A549 (cell line): ENCODE measurements around the gene CNIH1. TPM values are rescaled to one million over a fixed set of nuclear protein-coding genes. Genes with fewer than 3 reads are reported as not detected.

Source experiments
- ATAC-seq, 2 experiments: fragments of 200-7000 bp in 1 of 2; fragments of >200 bp in 1 of 2; cut with Nextera tagmentation in 1 of 2; cut with Tn5 transposase in 1 of 2; 3 replicates each; pipeline versions ENCODE4 v1.8.0 to v1.9.1; 2018 to 2020; ENCODE audit warnings: mild to moderate bottlenecking in 1 of 2, moderate library complexity in 1 of 2
- CTCF ChIA-PET: fragments of 300-600 bp; sonication (Branson Sonifier 250); formaldehyde crosslinking; extraction: SDS; loops from one replicate; lab custom pipeline; 2021; ENCODE audit warnings: antibody characterized with exemption, inconsistent platforms; lab: Yijun Ruan, JAX
- POLR2A ChIA-PET: fragments of 350-600 bp; formaldehyde crosslinking; extraction: SDS; loops from one replicate; lab custom pipeline; 2021; ENCODE audit warnings: antibody characterized with exemption, inconsistent platforms; lab: Yijun Ruan, JAX
- DNase-seq, 2 experiments: peaks; one replicate each; pipeline versions ENCODE4 v3.0.0 to v3.0.0-alpha.2; 2011 to 2016; ENCODE audit warnings: low read depth in 1 of 2, low spot score in 1 of 2
- FAIRE-seq: peaks from 2 replicates; lab custom pipeline; 2011; peaks lifted over from hg19 to GRCh38; lab: Jason Lieb, UNC
- H3K27ac ChIP-seq, 2 experiments: fragments of >200 bp; sonication (Bioruptor Twin); formaldehyde crosslinking; 3 replicates each; pipeline ENCODE4 v1.5.1; 2016 to 2017
- H3K4me1 ChIP-seq: fragments of >200 bp; sonication (Bioruptor Twin); formaldehyde crosslinking; 3 replicates; pipeline ENCODE4 v1.6.1; 2016
- H3K4me2 ChIP-seq: fragments of >200 bp; sonication (Bioruptor Twin); formaldehyde crosslinking; 3 replicates; pipeline ENCODE4 v1.6.1; 2016
- H3K4me3 ChIP-seq: fragments of >200 bp; sonication (Bioruptor Twin); formaldehyde crosslinking; 3 replicates; pipeline ENCODE4 v1.5.1; 2016
- H3K9me3 ChIP-seq: fragments of >200 bp; sonication (Bioruptor Twin); formaldehyde crosslinking; 3 replicates; pipeline ENCODE4 v1.6.1; 2016
- BHLHE40 ChIP-seq: IDR thresholded peaks from 2 replicates; pipeline ENCODE4 v1.6.1; 2012; ENCODE audit warnings: low read depth, low read length, inconsistent platforms
- CBX8 ChIP-seq: fragments of 200-600 bp; sonication (generic); IDR thresholded peaks from 2 replicates; pipeline ENCODE4 v1.6.1; 2016
- CEBPB ChIP-seq, 2 experiments: fragments of >200 bp in 1 of 2; sonication (Bioruptor Twin) in 1 of 2; formaldehyde crosslinking in 1 of 2; IDR thresholded peaks; 2 replicates each; pipeline ENCODE4 v1.6.1; 2012 to 2016
- EHF ChIP-seq: fragments of 250-450 bp; sonication (Bioruptor Pico); IDR thresholded peaks from 2 replicates; pipeline ENCODE4 v1.5.0; 2020; ENCODE audit warnings: mild to moderate bottlenecking
- EP300 ChIP-seq, 2 experiments: fragments of >200 bp; sonication (Bioruptor Twin); formaldehyde crosslinking; IDR thresholded peaks; 2 replicates in 1 of 2; 3 replicates in 1 of 2; pipeline ENCODE4 v1.6.1; 2016 to 2017
- ESRRA ChIP-seq: fragments of 150-350 bp; IDR thresholded peaks from 2 replicates; pipeline ENCODE4 v1.6.1; 2014; ENCODE audit warnings: mild to moderate bottlenecking, low read length, borderline replicate concordance
- GATA3 ChIP-seq: IDR thresholded peaks from 2 replicates; pipeline ENCODE4 v1.6.1; 2012; ENCODE audit warnings: borderline replicate concordance
- HES2 ChIP-seq: fragments of >200 bp; sonication (Bioruptor Twin); formaldehyde crosslinking; IDR thresholded peaks from 2 replicates; pipeline ENCODE4 v1.6.1; 2016
- HOXA7 ChIP-seq: fragments of 250-450 bp; sonication (Bioruptor Pico); IDR thresholded peaks from 2 replicates; pipeline ENCODE4 v1.5.0; 2020; ENCODE audit warnings: mild to moderate bottlenecking, moderate library complexity
- JUN ChIP-seq, 2 experiments: fragments of >200 bp; sonication (Bioruptor Twin); formaldehyde crosslinking; IDR thresholded peaks; 2 replicates in 1 of 2; 3 replicates in 1 of 2; pipeline ENCODE4 v1.6.1; 2016 to 2017
- KDM1A ChIP-seq: fragments of 200-600 bp; sonication (generic); IDR thresholded peaks from 2 replicates; pipeline ENCODE4 v1.6.1; 2016; ENCODE audit warnings: low read depth, mild to moderate bottlenecking
- MAFK ChIP-seq: fragments of 450-650 bp; IDR thresholded peaks from 2 replicates; pipeline ENCODE4 v1.6.1; 2014; ENCODE audit not compliant: partially characterized antibody
- MYC ChIP-seq: IDR thresholded peaks from 2 replicates; pipeline ENCODE4 v1.6.1; 2012; ENCODE audit warnings: mild to moderate bottlenecking, inconsistent platforms, low read length, improper control_type of control experiment, borderline replicate concordance
- PBX3 ChIP-seq: IDR thresholded peaks from 2 replicates; pipeline ENCODE4 v1.6.1; 2012
- PHF8 ChIP-seq: fragments of 200-600 bp; sonication (generic); IDR thresholded peaks from 2 replicates; pipeline ENCODE4 v1.6.1; 2016; ENCODE audit warnings: low read depth, mild to moderate bottlenecking, antibody characterized with exemption, moderate library complexity, borderline replicate concordance
- POLR2A ChIP-seq: IDR thresholded peaks from 2 replicates; pipeline ENCODE4 v1.6.1; 2012; ENCODE audit warnings: mild to moderate bottlenecking, low read length
- POLR2AphosphoS2 ChIP-seq: conservative IDR thresholded peaks from 2 replicates; pipeline ENCODE4 v1.6.1; 2012; ENCODE audit warnings: low read length, improper control_type of control experiment, inconsistent platforms
- RAD21 ChIP-seq, 2 experiments: fragments of >200 bp in 1 of 2; sonication (Bioruptor Twin) in 1 of 2; formaldehyde crosslinking in 1 of 2; IDR thresholded peaks in 1 of 2; conservative IDR thresholded peaks in 1 of 2; 2 replicates in 1 of 2; 3 replicates in 1 of 2; pipeline ENCODE4 v1.6.1; 2012 to 2018; ENCODE audit warnings: inconsistent platforms in 1 of 2
- RARB ChIP-seq: fragments of 250-450 bp; sonication (Bioruptor Pico); IDR thresholded peaks from 2 replicates; pipeline ENCODE4 v1.8.0; 2021; ENCODE audit warnings: mild to moderate bottlenecking, moderate library complexity
- RCOR1 ChIP-seq: fragments of 150-350 bp; IDR thresholded peaks from 2 replicates; pipeline ENCODE4 v1.6.1; 2014; ENCODE audit warnings: antibody characterized with exemption, low read length, low read depth
- SMC3 ChIP-seq: fragments of >200 bp; sonication (Bioruptor Twin); formaldehyde crosslinking; IDR thresholded peaks from 3 replicates; pipeline ENCODE4 v1.6.1; 2018; ENCODE audit warnings: inconsistent platforms
- TFCP2L1 ChIP-seq: fragments of 250-450 bp; sonication (Bioruptor Pico); IDR thresholded peaks from 2 replicates; pipeline ENCODE4 v1.5.0; 2021; ENCODE audit warnings: mild to moderate bottlenecking
- ZC3H11A ChIP-seq: fragments of 450-650 bp; IDR thresholded peaks from 2 replicates; pipeline ENCODE4 v1.6.1; 2014; ENCODE audit warnings: antibody characterized with exemption, mild to moderate bottlenecking
- ZFP36 ChIP-seq: fragments of 450-650 bp; IDR thresholded peaks from 2 replicates; pipeline ENCODE4 v1.6.1; 2014; ENCODE audit warnings: borderline replicate concordance; ENCODE audit not compliant: partially characterized antibody
- ZNF302 ChIP-seq: fragments of 250-450 bp; sonication (Bioruptor Pico); IDR thresholded peaks from 2 replicates; pipeline ENCODE4 v1.9.0; 2021; ENCODE audit warnings: inconsistent platforms, mild to moderate bottlenecking, moderate library complexity
- WGBS: methylation state at CpG from one replicate; pipeline ENCODE4 v1.1.6; 2017; ENCODE audit errors: missing lambda C conversion rate; 5-methylcytosine and 5-hydroxymethylcytosine counted together
- polyA plus RNA-seq, 4 experiments: library from polyadenylated mRNA; depleted of rRNA in 3 of 4; stranded (reverse); fragments of >200 nt; fragmentation: RNase III in 1 of 4; extraction: RNeasy Plus Mini Kit Qiagen cat#74134 plus additional on column Dnase treatment in 1 of 4; gene quantifications; 2 replicates in 3 of 4; 3 replicates in 1 of 4; pipeline ENCODE4 v1.2.3, GENCODE V29; 2011 to 2017
- TF ChIP-seq, protein P1 (sequence below): fragments of 450-650 bp; IDR thresholded peaks from 2 replicates; pipeline ENCODE4 v1.6.1; 2014; ENCODE audit warnings: antibody characterized with exemption
- TF ChIP-seq, protein P2 (sequence below): fragments of 150-350 bp; IDR thresholded peaks from 2 replicates; pipeline ENCODE4 v1.6.1; 2014; ENCODE audit warnings: low read depth, mild to moderate bottlenecking, low read length
- TF ChIP-seq, protein P3 (sequence below): fragments of 200-600 bp; sonication (generic); IDR thresholded peaks from 2 replicates; pipeline ENCODE4 v1.6.1; 2016; ENCODE audit warnings: antibody characterized with exemption, mild to moderate bottlenecking, moderate library complexity

Gene CNIH1
- polyA plus RNA-seq, 2 of the 4 experiments (the other 2 are of a cell fraction), result 337 to 411 TPM

GRCh38 chr14:54435500-54435981, 5.6 kb downstream of the CNIH1 start:
- Histone ChIP-seq H3K4me2 (peak overlapping the region; percentile 25; the same call in 1 of the 3 replicates), H3K4me3 (no peak overlapping the region), H3K9me3 (no peaks in the 10 kb centered on the region)
- POLR2A ChIA-PET, result interaction anchor here (1.0 kb wide), 1 partner anchor 53 kb away, joined by 3 read pairs; the partner anchor contains the start of gene GMFB
- DNase-seq, result no peak
- no peak for TF ChIP-seq HES2
- no peak for TF ChIP-seq ZFP36
- no peak for TF ChIP-seq RARB (CRISPR knock-in tag)
- no peak for TF ChIP-seq JUN (IDR thresholded peaks at IDR 0.05)
- TF ChIP-seq, protein P1, sequence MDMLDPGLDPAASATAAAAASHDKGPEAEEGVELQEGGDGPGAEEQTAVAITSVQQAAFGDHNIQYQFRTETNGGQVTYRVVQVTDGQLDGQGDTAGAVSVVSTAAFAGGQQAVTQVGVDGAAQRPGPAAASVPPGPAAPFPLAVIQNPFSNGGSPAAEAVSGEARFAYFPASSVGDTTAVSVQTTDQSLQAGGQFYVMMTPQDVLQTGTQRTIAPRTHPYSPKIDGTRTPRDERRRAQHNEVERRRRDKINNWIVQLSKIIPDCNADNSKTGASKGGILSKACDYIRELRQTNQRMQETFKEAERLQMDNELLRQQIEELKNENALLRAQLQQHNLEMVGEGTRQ, result no peak
- TF ChIP-seq TFCP2L1 (CRISPR knock-in tag), result no peak
- no peak for TF ChIP-seq PBX3
- no peak for TF ChIP-seq POLR2AphosphoS2
- TF ChIP-seq, protein P2, sequence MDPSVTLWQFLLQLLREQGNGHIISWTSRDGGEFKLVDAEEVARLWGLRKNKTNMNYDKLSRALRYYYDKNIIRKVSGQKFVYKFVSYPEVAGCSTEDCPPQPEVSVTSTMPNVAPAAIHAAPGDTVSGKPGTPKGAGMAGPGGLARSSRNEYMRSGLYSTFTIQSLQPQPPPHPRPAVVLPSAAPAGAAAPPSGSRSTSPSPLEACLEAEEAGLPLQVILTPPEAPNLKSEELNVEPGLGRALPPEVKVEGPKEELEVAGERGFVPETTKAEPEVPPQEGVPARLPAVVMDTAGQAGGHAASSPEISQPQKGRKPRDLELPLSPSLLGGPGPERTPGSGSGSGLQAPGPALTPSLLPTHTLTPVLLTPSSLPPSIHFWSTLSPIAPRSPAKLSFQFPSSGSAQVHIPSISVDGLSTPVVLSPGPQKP, result no peak
- no peak for TF ChIP-seq KDM1A
- TF ChIP-seq MAFK, result no peak
- TF ChIP-seq EHF (CRISPR knock-in tag), result no peak
- no peak for TF ChIP-seq BHLHE40
- no peak for TF ChIP-seq ZNF302 (CRISPR knock-in tag)
- TF ChIP-seq ESRRA, result no peak
- TF ChIP-seq, all 56 proteins: peak for 0
- WGBS, result 75% methylated on average over 4 of the region's 4 CpGs
- Histone ChIP-seq H3K4me1 (peaks cover 34% of the 10 kb centered on the region), H3K27ac (no peak overlapping the region)
- CTCF ChIA-PET, result interaction anchor here (1.0 to 1.5 kb wide), 3 partner anchors 9 to 88 kb away, joined by 3 to 4 read pairs (median 3); no protein-coding TSS in a partner anchor
- FAIRE-seq, result no peak
- ATAC-seq, result no peak; a peak in 1 of 6 replicates

DNA sequence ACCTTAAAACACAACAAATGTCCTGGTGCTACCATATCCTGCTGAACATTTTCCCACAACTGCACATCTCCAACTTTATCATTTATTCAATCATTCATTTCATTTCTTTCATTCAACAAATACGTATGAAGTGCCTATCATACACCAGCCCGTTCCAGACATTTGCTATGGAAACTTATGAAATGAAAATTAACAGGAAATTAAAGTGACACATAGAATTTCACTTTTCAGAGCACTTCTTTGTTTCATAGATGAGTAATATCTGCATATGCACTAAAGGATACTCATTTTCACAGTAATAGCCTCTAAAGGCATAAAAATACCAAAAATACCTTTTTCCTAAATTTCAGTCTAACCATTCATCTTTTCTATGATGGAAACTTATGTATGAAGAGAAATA, 12.6 kb downstream of the CNIH1 start:
- WGBS, result 90% methylated on average over 2 of the region's 2 CpGs
- Histone ChIP-seq H3K4me1 (no peaks in the 10 kb centered on the region), H3K9me3 (no peaks in the 10 kb centered on the region), H3K27ac (no peak overlapping the region), H3K4me2 (no peak overlapping the region), H3K4me3 (no peak overlapping the region)
- TF ChIP-seq RAD21 (conservative IDR thresholded peaks at IDR 0.05 in 1 of 2, IDR thresholded peaks at IDR 0.05 in 1 of 2) (no peak), CEBPB (IDR thresholded peaks at IDR 0.05) (no peak), CBX8 (no peak), HOXA7 (no peak), ZC3H11A (no peak), TFCP2L1 (CRISPR knock-in tag) (no peak), SMC3 (no peak), EP300 (IDR thresholded peaks at IDR 0.05) (no peak), POLR2A (no peak), GATA3 (no peak), MAFK (no peak), RARB (CRISPR knock-in tag) (no peak), RCOR1 (no peak), PHF8 (no peak), ZFP36 (no peak), MYC (no peak)
- TF ChIP-seq, protein P1, result no peak
- TF ChIP-seq, protein P3, sequence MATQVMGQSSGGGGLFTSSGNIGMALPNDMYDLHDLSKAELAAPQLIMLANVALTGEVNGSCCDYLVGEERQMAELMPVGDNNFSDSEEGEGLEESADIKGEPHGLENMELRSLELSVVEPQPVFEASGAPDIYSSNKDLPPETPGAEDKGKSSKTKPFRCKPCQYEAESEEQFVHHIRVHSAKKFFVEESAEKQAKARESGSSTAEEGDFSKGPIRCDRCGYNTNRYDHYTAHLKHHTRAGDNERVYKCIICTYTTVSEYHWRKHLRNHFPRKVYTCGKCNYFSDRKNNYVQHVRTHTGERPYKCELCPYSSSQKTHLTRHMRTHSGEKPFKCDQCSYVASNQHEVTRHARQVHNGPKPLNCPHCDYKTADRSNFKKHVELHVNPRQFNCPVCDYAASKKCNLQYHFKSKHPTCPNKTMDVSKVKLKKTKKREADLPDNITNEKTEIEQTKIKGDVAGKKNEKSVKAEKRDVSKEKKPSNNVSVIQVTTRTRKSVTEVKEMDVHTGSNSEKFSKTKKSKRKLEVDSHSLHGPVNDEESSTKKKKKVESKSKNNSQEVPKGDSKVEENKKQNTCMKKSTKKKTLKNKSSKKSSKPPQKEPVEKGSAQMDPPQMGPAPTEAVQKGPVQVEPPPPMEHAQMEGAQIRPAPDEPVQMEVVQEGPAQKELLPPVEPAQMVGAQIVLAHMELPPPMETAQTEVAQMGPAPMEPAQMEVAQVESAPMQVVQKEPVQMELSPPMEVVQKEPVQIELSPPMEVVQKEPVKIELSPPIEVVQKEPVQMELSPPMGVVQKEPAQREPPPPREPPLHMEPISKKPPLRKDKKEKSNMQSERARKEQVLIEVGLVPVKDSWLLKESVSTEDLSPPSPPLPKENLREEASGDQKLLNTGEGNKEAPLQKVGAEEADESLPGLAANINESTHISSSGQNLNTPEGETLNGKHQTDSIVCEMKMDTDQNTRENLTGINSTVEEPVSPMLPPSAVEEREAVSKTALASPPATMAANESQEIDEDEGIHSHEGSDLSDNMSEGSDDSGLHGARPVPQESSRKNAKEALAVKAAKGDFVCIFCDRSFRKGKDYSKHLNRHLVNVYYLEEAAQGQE, result no peak
- POLR2A ChIA-PET, result no interaction called here
- CTCF ChIA-PET, result interaction anchor here (1.0 kb wide), 1 partner anchor 8 kb away, joined by 3 read pairs; no protein-coding TSS in a partner anchor
- FAIRE-seq (no peak), DNase-seq (no peak), ATAC-seq (no peak)
